Measurements from ENCODE around the gene KCND2. TPM values are rescaled to one million over a fixed set of nuclear protein-coding genes. Genes with fewer than 3 reads are reported as not detected.

KCND2 gene
- polyA plus RNA-seq, 3 donors = not detected

DNA sequence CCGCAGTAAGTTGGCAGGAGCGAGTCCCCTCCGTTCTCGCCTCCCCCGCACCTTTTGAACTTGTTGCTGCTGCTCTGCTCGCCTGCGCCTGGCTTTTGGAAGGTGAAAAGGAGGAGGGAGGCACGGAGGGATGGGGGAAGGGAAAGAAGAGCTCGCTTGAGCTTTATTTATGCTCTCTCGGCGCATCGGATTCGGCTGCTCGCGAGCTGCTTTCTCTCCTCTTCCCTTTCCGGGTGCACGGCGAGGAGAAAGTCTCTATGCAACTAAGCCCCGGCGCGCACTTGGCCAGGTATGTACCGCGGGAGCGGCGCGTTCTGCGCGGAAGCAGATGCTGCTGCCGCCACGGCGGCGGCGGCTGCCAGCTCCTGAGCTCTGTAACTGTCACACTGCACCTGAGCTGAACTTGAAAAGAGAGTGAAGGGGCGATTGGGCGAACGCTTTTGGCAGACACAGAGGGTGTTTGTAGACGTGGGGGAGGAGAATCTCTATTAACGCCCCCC is 551 bp downstream of the KCND2 start:
- DNase-seq = no peak
- no peak overlapping the region for H3K27ac ChIP-seq (ENCODE audit: low read depth in 1 of 2, low read length in 2 of 2)
- intact Hi-C loops (cut with micrococcal nuclease) = no loop called here
- H3K9me3 ChIP-seq (replicated peaks in 1 of 2; ENCODE audit: control insufficient read depth in 1 of 2, insufficient read depth in 1 of 2, low read length in 2 of 2) = peaks cover 0 to 6% of the 10 kb centered on the region in 2 donors
- Mint-ChIP-seq H3K9me3 (peaks cover 0 to 18% (median 9%) of the 10 kb centered on the region in 7 donors), H3K36me3 (peaks cover 0 to 2% of the 10 kb centered on the region in 2 donors), H3K4me1 (peaks cover 10% of the 10 kb centered on the region), H3K4me3 (peak overlapping the region; percentile 40 to 88), H3K27ac (no peak overlapping the region), H3K27me3 (ENCODE audit: low read depth in 3 of 3) (peaks cover 37 to 41% (median 38%) of the 10 kb centered on the region in 3 donors)
- no peak overlapping the region for H3K9ac ChIP-seq (ENCODE audit: insufficient read depth, low read length, poor library complexity, severe bottlenecking)
- TF ChIP-seq, protein P1, sequence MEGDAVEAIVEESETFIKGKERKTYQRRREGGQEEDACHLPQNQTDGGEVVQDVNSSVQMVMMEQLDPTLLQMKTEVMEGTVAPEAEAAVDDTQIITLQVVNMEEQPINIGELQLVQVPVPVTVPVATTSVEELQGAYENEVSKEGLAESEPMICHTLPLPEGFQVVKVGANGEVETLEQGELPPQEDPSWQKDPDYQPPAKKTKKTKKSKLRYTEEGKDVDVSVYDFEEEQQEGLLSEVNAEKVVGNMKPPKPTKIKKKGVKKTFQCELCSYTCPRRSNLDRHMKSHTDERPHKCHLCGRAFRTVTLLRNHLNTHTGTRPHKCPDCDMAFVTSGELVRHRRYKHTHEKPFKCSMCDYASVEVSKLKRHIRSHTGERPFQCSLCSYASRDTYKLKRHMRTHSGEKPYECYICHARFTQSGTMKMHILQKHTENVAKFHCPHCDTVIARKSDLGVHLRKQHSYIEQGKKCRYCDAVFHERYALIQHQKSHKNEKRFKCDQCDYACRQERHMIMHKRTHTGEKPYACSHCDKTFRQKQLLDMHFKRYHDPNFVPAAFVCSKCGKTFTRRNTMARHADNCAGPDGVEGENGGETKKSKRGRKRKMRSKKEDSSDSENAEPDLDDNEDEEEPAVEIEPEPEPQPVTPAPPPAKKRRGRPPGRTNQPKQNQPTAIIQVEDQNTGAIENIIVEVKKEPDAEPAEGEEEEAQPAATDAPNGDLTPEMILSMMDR (IDR thresholded peaks at IDR 0.05) = no peak
- H3K36me3 ChIP-seq (replicated peaks in 1 of 2; ENCODE audit: control insufficient read depth in 1 of 2, insufficient read depth in 2 of 2, low read length in 2 of 2) = no peaks in the 10 kb centered on the region
- H3K4me2 ChIP-seq (replicated peaks; ENCODE audit: extremely low read depth, low read length, poor library complexity, severe bottlenecking) = no peak overlapping the region
- under 1% methylated on average over 24 of the region's 38 CpGs for WGBS (ENCODE audit: insufficient coverage)
- H3K27me3 ChIP-seq (ENCODE audit: control insufficient read depth in 2 of 2, insufficient read depth in 2 of 2, low read length in 2 of 2) = peaks cover 16 to 44% of the 10 kb centered on the region in 2 donors
- H2AFZ ChIP-seq (ENCODE audit: insufficient read depth, low read depth, low read length, poor library complexity, severe bottlenecking) = no peak overlapping the region
- peaks cover 0 to 4% of the 10 kb centered on the region in 2 donors for H3K4me1 ChIP-seq (ENCODE audit: control insufficient read depth in 1 of 2, insufficient read depth in 2 of 2, low read length in 2 of 2)
- no peaks in the 10 kb centered on the region for H4K20me1 ChIP-seq (ENCODE audit: insufficient read depth, low read length)
- no peak overlapping the region for H3K4me3 ChIP-seq (replicated peaks in 1 of 3; ENCODE audit: low read depth in 2 of 3, low read length in 3 of 3)
- H3K79me2 ChIP-seq (ENCODE audit: insufficient read depth, low read length) = no peaks in the 10 kb centered on the region

DNA sequence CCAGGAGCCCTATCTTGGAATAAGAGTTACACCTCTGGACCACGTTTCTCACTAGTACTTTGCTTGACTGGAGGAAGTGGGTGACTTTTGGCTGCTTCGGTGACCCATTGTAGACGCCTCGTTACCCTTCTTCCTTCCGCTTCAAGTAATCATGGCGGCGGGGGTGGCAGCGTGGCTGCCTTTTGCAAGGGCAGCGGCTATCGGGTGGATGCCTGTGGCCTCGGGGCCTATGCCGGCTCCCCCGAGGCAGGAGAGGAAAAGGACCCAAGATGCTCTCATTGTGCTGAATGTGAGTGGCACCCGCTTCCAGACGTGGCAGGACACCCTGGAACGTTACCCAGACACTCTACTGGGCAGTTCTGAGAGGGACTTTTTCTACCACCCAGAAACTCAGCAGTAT is 1.5 kb downstream of the KCND2 start:
- H3K27ac Mint-ChIP-seq = no peak overlapping the region
- H3K4me3 ChIP-seq (replicated peaks in 1 of 3; ENCODE audit: low read depth in 2 of 3, low read length in 3 of 3) = no peak overlapping the region
- peaks cover 16 to 44% of the 10 kb centered on the region in 2 donors for H3K27me3 ChIP-seq (ENCODE audit: control insufficient read depth in 2 of 2, insufficient read depth in 2 of 2, low read length in 2 of 2)
- no peak overlapping the region for H3K9ac ChIP-seq (ENCODE audit: insufficient read depth, low read length, poor library complexity, severe bottlenecking)
- H3K4me2 ChIP-seq (replicated peaks; ENCODE audit: extremely low read depth, low read length, poor library complexity, severe bottlenecking) = no peak overlapping the region
- H4K20me1 ChIP-seq (ENCODE audit: insufficient read depth, low read length) = no peaks in the 10 kb centered on the region
- no peaks in the 10 kb centered on the region for H3K79me2 ChIP-seq (ENCODE audit: insufficient read depth, low read length)
- H3K36me3 ChIP-seq (replicated peaks in 1 of 2; ENCODE audit: control insufficient read depth in 1 of 2, insufficient read depth in 2 of 2, low read length in 2 of 2) = no peaks in the 10 kb centered on the region
- intact Hi-C loops (cut with micrococcal nuclease) = no loop called here
- H3K36me3 Mint-ChIP-seq = peaks cover 0 to 2% of the 10 kb centered on the region in 2 donors
- peaks cover 0 to 6% of the 10 kb centered on the region in 2 donors for H3K9me3 ChIP-seq (replicated peaks in 1 of 2; ENCODE audit: control insufficient read depth in 1 of 2, insufficient read depth in 1 of 2, low read length in 2 of 2)
- peaks cover 0 to 4% of the 10 kb centered on the region in 2 donors for H3K4me1 ChIP-seq (ENCODE audit: control insufficient read depth in 1 of 2, insufficient read depth in 2 of 2, low read length in 2 of 2)
- TF ChIP-seq, protein P1 (IDR thresholded peaks at IDR 0.05) = no peak
- no peak for DNase-seq
- peaks cover 10% of the 10 kb centered on the region for H3K4me1 Mint-ChIP-seq
- WGBS (ENCODE audit: insufficient coverage) = 92% methylated on average over 9 of the region's 16 CpGs
- H3K4me3 Mint-ChIP-seq = peak overlapping the region in 1 of 2 donors; percentile 88
- H3K27ac ChIP-seq (ENCODE audit: low read depth in 1 of 2, low read length in 2 of 2) = no peak overlapping the region
- H3K27me3 Mint-ChIP-seq (ENCODE audit: low read depth in 3 of 3) = peaks cover 38 to 41% (median 38%) of the 10 kb centered on the region in 3 donors
- peaks cover 0 to 18% (median 9%) of the 10 kb centered on the region in 7 donors for H3K9me3 Mint-ChIP-seq
- no peak overlapping the region for H2AFZ ChIP-seq (ENCODE audit: insufficient read depth, low read depth, low read length, poor library complexity, severe bottlenecking)

Data from CD14-positive monocyte (primary cell).